Myocyte (in vitro differentiated cells): ENCODE data around the gene C19orf44. TPM values are rescaled to one million over a fixed set of nuclear protein-coding genes. Genes with fewer than 3 reads are reported as not detected.
A peak's percentile ranks its signal among the peaks of the same experiment; 100 is the strongest.
"Not testable (repeated sequence)": the region's sequence is repeated elsewhere in the genome, so short reads cannot be mapped to it uniquely, and the experiment has no call there.

Source experiments
- DNase-seq: peaks from one replicate; pipeline ENCODE4 v3.0.0-alpha.2; 2012; ENCODE audit warnings: low read depth
- total RNA-seq: library from RNA; depleted of rRNA; stranded (reverse); fragments of >200 nt; gene quantifications from 2 replicates; pipeline ENCODE4 v1.2.3, GENCODE V29; 2014

C19orf44 gene
- total RNA-seq, 1 donor from 2014 or later = 4.9 TPM

DNA sequence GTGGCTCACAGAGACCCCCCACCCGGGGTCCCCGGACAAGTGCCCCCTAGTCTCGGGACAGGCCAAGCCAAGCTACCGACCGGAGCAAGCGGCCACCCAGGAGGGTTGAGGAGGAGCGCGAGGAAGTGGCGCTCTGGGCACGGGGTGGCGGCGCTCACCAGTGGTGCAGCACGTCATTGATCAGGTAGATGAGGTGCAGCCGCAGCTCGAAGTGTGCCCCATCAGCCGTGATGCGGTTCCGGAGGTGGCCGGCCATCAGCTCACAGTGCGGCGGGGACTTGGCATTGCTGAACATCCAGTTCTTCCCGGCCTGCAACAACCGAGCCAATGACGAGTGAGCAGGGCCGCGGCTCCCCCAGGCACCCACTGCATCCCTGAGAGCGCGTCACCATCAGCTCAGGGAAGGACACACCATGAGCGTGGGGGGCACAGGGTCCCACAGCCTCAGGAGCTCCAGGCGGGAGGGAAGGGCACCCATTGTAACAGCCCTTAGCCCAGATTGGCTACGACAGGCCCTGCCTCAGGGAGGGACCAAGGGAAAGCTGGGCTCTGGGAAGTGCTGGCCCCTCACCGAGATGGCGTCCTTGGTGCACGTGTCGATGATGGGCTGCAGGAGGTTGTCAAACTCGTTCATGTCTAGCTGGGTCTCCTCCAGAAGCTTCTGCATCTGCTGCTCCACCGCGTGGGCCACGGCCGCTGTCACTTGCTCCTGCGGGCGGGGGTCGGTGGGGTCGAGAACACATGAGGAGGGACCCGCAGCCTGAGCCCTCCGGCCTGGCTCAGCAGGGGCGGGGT is 36.4 kb downstream of the C19orf44 start:
- DNase-seq = no peak

DNA sequence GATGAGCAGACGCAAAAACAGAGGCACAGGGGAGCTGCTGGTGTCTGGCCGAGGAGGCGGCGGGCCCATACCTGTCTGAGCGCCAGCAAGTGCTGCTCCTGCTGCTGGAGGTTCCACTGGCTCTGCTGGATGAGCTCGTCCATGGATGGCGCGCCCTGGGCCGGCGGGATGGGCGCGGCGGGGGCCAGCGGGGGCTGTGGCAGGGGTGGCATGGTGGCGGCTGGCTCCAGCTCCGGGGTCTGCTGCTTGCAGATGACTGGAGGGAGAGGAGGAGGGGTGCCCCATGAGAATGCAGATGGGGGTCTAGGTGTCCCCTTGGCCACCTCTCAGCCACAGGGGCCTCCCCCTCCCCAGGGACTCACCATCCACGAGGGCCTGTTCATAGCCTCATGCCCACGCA is 39.2 kb downstream of the C19orf44 start:
- no peak for DNase-seq

DNA sequence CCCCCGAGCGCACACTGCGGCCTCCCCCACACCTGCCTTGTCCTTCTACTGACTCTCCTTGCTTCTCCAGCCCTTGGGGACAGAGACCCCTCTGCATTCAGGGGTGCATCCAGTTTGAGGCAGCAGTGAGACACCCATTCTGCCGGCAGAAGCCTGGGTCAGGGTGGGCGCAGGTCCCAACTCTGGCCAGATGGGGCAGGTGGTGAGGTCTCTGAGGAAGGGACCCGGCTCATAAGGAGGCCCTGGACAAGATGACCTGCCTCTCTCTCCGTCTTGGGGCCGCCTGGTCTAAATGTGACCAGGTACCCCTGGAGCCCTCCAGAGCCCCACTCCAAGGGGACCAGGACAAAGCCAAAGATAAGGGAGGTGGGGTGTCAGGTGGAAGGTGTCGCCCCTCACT is 39.9 kb downstream of the C19orf44 start:
- DNase-seq = no peak

- DNase-seq = no peak
These were observed 40.9 kb downstream of the C19orf44 start for GRCh38 chr19:16537111-16537510.

DNA sequence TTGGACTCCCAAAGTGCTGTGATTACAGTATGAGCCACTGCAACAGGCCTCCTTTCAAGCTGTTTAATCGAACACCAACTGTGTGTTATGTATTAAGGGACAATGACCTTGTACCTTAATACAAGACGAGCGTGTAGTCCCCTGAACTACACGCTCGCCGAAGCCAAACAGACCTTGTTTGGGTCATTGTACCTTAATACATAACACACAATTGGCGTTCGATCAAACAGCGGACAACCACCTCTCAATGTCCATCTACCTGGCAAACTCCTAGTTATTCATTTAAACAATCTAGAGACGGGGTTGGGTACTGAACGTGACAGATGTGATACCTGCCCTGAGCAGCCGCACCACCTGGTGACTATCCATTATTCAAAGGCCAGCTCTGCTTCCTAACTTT is 44.8 kb downstream of the C19orf44 start:
- DNase-seq = no peak

DNA sequence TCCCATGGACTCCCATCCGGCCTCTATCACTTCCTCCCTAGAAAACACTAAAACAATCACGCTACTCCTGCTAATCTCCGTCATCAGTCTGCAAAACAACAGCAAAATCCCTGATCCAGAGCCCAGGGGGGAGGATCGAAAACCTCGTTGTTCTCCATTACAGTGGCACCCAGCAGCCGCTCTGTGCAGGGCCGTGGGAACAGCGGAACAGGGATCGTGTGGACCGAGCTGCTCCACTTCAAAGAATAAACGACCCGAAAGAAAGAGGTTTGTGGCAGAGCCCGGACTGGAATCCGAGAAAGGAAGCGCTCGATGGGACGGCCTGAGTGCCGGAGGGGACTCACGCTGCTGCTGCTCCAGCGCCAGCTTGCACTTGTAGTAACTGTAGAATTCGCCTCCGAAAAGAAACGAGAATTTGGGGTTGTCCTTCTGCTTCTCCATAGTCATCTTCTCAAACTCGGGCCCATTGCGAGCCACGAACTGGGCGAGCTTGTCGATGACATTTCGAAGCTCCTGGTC is 45.4 kb downstream of the C19orf44 start:
- DNase-seq = no peak

- peak; percentile 96 for DNase-seq
These were observed 46.1 kb downstream of the C19orf44 start, which contains the start of gene CHERP for GRCh38 chr19:16542045-16542909. TSS of gene CHERP (minus strand) at chr19:16542437. CDS start at chr19:16542378, 59 bp downstream.

DNA sequence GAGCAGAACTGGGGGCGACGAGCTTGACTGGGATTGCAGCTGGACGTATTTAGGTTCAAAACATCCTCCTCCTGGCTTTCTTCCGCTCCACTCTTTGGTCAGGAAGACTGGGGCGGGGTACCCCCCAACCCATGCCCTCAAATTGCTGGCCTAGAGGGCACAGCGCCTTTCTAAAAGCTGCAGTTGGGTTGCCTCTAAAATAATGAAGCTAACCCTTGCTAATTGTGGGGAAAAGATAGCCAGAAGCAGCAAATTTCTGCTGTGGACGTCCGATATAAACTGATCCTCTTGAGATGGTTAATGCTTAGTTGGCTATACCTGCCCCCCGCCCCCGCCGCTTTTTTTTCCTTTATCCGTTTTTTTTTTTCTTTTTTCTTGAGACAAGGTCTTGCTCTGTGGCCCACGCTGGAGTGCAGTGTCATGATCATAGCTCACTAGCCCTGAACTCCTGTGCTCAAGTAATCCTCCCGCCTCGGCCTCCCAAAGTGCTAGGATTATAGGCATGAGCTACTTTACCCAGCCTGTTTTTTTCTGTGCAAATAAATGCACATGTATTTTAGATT is 46.8 kb downstream of the C19orf44 start:
- peak; percentile 9 for DNase-seq

DNA sequence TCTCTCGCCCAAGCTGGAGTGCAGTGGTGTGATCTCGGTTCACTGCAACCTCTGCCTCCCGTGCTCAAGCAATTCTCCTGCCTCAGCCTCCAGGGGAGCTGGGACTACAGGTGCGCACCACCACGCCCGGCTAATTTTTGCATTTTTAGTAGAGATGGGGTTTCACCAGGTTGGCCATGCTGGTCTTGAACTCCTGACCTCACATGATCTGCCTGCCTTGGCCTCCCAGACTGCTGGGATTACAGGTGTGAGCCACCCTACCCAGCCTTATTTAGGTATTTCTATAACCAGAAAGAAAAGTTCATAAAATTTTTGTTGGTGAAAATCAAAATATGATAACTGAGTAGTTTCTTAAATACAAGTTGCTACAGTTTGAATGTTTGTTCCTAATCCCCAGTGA is 47.5 kb downstream of the C19orf44 start:
- not testable (repeated sequence) for DNase-seq

DNA sequence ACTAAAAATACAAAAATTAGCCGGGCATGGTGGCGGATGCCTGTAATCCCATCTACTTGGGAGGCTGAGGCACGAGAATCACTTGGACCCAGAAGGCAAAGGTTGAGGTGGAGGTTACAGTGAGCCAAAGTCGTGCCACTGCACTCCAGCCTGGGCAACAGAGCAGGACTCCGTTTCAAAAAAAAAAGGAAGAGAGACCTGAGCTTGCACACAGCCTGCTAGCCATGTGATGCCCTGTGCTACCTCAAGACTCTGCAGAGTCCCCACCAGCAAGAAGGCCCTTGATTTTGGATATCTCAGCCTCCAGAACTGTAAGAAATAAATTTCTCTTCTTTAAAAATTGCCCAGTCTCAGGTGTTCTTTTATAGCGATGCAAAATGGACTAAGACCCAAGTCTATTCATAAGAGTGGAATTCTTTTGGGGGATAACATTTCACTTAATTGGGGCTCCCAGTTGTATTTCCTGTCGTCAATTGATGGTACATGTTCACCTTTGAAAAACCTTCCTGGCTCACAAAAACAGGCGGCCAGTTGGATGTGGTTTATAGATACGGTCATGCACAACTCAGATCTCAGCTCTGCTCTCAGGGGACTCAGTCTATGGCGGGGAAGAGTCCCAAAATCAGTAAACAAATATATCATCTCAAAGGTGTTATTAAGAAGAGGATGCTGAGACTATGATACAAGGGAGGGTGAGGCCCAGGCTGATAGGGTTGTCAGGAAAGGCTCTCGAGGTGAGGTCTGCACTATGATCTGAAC is 48.5 kb downstream of the C19orf44 start:
- no peak for DNase-seq

DNA sequence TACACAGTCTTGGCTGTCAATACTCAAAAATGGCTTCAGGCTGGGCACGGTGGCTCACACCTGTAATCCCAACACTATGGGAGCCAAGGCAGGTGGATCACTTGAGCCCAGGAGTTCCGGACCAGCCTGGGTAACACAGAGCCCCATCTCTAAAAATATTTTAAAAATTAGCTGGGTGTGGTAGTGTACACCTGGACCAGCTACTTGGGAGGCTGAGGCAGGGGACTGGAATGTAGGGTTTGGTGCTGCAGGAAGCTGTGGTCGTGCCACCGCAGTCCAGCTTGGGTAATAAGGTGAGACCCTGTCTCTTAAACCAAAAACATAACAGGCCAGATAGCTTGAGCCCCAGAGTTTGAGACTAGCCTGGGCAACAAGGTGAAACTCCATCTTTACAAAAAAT is 52.8 kb downstream of the C19orf44 start:
- DNase-seq = no peak

DNA sequence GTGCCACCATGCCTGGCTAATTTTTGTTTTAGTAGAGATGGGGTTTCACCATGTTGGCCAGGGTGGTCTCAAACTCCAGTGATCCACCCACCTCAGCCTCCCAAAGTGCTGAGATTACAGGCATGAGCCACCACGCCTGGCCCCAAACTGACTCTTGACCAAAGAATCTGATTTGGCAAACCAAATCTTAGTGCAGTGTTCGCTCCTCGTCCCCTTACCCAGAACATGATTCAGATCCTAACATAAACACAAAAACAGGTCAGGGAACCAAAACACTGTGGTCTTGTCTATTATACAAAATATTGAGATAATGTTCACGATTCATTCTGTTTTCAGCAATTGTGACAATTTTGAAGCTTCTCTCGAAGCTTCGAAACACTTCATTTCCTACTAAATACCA is 55.7 kb downstream of the C19orf44 start:
- not testable (repeated sequence) for DNase-seq

DNA sequence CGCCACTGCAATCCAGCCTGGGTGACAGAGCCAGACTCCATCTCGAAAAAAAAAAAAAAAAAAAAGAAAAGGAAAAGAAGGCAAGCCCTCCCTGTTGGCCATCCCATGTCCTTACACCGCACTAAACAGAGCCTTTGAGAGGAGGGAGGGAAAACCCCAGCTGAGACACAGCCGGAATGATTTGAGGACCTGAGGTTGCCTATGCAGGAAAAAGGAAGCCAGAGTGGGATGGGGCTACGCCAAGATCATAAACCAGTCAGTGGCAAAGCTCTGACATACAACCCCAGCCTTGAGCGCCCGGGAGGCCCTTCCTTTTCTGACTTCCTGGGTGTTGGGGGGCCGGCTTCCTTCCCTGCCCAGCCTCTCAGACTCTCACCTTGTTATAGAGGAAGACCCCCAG is 58.6 kb downstream of the C19orf44 start:
- DNase-seq = no peak

DNA sequence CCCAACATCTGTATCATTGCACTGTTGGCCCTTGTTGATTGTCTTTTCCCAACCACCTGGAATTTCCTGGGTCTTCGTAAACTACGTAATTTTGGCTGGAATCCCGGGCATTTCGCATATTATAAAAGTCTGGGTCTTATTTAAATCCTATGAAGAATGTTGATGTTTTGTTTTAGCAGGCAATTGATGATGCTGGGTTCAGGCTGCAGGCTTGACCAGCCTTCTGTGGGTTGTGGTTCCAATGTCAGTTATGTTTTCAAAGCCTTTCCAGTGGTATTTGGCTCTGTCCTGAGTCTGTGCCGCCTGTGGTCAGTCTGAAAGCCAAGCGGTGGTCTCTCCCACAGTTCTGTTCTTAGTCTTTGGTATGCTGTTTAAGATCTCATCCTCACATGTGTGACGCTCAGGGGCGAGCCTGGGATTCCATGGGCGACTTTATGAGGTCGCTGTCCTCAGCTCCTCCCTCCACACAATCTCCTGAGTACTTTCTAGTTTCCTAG is 63.6 kb downstream of the C19orf44 start:
- peak; percentile 87 for DNase-seq

DNA sequence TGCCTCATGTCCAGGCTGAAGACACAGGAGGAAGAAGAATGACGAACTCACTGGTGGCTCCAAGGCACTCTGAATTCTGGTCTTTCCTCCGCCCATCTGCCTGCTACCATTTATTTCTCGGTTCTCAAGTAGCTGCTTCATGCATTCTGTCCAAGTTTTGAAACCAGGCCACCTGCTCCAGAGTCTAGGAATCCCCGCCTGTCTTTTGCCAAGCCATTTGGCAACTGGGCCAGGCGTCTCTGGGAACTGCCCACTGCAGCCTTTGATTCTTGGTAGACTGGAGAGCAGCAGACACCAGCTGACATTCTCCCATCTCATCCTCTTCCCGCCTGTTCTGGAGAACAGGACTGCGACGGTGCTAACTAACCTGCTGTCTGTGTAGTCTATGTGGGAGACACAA is 65.2 kb downstream of the C19orf44 start:
- DNase-seq = peak; percentile 93

- DNase-seq = no peak
These were observed 66.4 kb downstream of the C19orf44 start for GRCh38 chr19:16562608-16563025.

- no peak for DNase-seq
These were observed 68.6 kb downstream of the C19orf44 start for GRCh38 chr19:16564842-16565241.

DNA sequence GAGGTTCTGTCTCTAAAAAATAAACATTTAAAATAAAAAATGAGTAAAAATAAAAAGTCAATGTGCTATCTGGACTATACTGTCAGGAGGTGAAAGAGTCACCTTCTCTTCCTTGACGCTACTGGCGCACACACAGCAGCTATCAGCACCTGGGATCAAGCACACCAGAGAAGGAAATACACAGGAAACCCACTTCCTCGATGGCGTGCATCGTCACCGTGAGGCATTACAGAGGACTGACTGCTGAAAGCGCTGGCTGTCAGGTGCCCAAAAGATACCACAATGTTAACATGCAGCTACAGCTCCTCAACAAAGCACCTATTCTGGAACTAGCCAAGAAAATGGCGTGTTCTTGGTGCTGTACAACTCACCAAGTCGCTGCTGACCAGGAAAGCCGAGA is 70.0 kb downstream of the C19orf44 start:
- DNase-seq = no peak

DNA sequence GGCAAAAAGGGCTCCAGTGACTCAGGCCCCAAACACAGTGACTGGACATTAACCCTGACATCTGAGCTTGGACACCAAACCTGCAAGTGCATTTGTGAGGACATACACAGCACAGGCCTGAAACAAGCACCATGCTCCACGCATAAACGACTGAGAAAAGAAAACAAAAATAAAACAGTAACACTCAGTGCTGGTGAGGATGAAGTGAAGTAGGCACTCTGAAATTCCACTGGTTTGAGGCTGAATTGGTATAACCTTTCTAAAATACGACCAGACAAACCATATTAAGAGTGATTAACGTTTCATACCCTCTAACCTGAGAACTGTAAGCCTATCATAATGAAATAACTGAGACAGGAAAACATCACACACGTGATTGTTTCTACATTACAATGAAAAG is 70.5 kb downstream of the C19orf44 start:
- no peak for DNase-seq

DNA sequence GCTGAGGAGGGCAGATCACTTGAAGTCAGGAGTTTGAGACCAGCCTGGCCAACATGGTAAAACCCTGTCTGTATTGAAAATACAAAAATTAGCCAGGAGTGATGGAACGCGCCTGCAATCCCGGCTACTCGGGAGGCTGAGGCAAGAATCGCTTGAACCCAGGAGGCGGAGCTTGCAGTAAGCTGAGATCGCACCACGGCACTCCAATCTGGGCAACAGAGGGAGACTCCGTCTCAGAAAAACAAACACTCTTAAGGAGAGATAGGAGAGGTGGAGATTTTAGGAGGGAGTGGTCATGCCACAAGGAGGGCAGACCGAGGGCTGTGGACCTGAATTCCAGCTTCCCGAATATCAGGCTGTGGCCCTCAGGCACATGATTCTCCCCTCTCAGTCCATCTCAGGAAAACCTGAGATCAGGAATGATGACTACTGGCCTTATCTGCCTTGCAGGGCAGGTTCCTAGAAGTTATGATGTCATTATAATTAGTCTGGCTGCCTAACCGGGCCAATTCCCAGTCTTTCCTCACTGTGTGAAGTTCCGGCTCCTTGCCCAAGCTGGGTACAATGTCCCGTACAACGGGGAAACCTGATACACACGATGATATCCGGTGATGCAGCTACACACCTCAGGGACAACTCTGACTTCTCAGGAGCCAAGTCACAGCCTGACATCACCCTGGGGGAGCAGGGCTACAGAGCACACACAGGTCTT is 73.6 kb downstream of the C19orf44 start:
- no peak for DNase-seq
